Sciatic nerve (tissue), 2 donors: ENCODE data around the gene CORO6. TPM values are rescaled to one million over a fixed set of nuclear protein-coding genes. Genes with fewer than 3 reads are reported as not detected.
A peak's percentile ranks its signal among the peaks of the same experiment; 100 is the strongest.
"Not testable (repeated sequence)": the region's sequence is repeated elsewhere in the genome, so short reads cannot be mapped to it uniquely, and the experiment has no call there.

ENCODE experiments used
- ATAC-seq: fragments of 200-7000 bp; cut with Tn5 transposase; one replicate; pipeline ENCODE4 v1.9.1; 2020; ENCODE audit warnings: mild to moderate bottlenecking, moderate library complexity
- DNase-seq: peaks from one replicate; pipeline ENCODE4 v3.0.0-alpha.2; 2020; ENCODE audit warnings: low spot score
- intact Hi-C: fragments of 100-400 bp; cut with DNase I; formaldehyde crosslinking; loops from one replicate; pipeline ENCODE4 v1.14.2; 2022
- total RNA-seq: library from RNA; stranded (reverse); fragmentation: NEBNext Ultra II Directional; extraction: Animal tissue kit (Norgen Biotek cat#: 25700); gene quantifications from one replicate; pipeline ENCODE4 v1.2.1, GENCODE V29; 2021
- donor health status: DM: no; HTN: no; CAD: no.
- donor health status: DM: no; HTN: no; CAD: no.

The CORO6 gene
- total RNA-seq, result 21.5 TPM

- intact Hi-C loops, result no loop called here
- DNase-seq (peak; percentile 75), ATAC-seq (peak; percentile 80)
These were observed at the start of gene CORO6 for GRCh38 chr17:29622337-29623282. Gene CORO6, minus strand, starts transcription at chr17:29622912. Its CDS starts 1,491 bp downstream, at chr17:29621421.

DNA sequence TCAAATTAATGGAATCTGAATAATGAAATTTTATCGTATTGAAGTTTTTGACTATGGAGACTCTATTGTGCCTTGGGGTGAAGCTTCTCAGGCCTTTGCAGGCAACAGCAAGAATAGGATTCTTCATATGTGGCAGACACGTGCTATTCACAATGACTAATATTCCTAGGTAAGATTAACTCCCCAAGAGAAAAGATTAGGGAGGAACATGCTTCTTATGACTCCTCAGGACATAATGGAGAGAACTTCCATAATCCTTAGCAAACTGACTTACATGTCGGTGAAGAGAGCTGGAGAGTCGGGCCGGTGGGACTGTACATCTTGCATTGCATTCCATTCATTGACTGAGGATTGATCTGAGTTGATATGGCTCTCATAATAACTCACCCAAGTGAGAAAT is 48.9 kb upstream of the CORO6 start:
- intact Hi-C loops, result no loop called here
- ATAC-seq (no peak), DNase-seq (no peak)

DNA sequence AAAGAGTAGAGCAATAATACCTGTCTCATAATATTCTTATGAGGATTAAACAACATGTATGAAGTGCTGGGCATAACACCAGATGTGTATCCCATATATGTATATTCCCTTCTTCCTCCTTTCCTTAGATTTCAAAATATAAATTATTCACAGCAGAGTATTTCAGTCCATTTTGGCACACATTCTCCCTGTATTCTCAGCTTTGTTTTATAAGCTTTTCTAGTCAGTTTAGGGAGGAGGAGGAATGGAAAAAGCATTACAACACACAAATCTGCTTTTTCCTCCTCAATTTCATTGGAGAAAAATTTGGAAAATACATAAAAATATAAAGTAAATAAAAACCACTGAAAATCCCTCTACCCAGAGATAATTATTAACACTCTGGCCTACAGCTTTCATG is 46.6 kb upstream of the CORO6 start:
- ATAC-seq (no peak), DNase-seq (no peak)
- intact Hi-C loops, result no loop called here

GRCh38 chr17:29667969-29668368 is 45.3 kb upstream of the CORO6 start:
- intact Hi-C loops, result no loop called here
- DNase-seq (no peak), ATAC-seq (no peak)

DNA sequence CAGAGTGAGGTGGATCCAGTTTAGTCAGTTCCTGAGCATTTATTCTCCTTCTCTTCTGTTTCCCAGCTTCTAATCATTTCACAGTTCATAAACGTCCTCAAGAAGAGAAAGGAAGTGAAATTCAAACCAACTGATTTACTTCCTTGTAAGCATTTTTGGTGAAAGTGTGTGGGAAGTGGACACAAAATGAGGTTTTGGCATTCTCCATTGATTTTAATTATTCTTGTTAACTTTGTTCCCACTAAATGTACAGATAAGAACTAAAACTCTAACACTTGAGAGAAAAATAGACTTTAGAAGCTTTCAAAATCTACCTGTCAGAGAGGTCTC is 42.7 kb upstream of the CORO6 start:
- no peak for ATAC-seq
- intact Hi-C loops, result no loop called here
- DNase-seq, result no peak

DNA sequence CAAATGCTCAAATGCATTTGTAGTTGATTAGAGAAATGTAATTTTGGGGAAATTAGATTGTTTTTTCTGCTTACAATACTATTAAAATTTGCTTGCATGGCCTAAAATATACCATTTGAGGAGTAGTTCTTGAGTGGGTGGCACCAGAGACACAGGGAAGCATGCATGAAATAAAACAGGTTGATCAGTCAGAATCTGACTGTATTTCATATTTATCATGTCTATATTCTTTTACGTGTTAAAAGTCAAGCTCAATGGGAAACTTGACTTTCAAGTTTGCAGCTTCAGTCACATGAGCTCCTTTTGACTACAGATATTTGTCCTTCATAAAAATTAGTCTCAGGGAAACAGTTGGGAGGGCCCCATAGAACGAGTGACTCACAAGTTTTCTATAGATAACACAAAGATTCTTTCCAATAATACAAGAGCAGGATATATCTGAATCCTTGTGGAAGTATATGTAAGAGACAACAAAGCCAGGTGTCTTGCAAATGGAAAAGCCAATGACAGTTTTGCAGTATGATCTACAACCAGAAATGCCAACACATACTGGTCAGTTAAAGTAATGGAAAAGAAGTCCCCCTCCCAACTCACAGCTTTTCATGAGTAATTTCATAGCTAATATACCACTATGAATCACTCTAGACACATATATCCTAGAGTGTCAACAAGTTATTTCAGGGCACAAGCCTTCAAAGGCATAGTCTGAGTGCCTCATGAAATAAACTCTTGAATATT is 42.2 kb upstream of the CORO6 start:
- intact Hi-C loops, result no loop called here
- DNase-seq (no peak), ATAC-seq (no peak)

DNA sequence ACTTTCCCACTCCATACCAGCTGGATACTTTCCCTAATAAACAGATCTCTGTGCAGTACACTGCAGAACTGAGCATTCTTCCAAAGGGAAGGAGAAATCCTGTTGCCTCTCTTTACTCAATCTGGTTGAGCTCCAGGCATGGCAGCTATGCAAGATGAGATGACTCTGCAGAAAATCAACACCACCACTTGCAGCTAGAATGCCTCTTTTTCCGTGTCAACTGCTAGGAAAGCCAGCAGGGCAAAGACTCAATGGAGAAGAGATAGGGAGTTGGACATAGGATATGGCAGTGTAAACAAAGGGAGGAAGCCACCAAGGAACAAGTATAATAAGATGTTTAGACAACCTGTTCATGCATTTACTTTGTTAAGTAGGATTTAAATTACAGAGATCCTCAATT is 40.4 kb upstream of the CORO6 start:
- peak; percentile 30 for ATAC-seq
- intact Hi-C loops, result no loop called here

GRCh38 chr17:29661213-29661612 is 38.5 kb upstream of the CORO6 start:
- no peak for ATAC-seq
- DNase-seq, result no peak
- intact Hi-C loops, result no loop called here

More for the DNA sequence above, 40.4 kb upstream of the CORO6 start:
- no peak for DNase-seq

DNA sequence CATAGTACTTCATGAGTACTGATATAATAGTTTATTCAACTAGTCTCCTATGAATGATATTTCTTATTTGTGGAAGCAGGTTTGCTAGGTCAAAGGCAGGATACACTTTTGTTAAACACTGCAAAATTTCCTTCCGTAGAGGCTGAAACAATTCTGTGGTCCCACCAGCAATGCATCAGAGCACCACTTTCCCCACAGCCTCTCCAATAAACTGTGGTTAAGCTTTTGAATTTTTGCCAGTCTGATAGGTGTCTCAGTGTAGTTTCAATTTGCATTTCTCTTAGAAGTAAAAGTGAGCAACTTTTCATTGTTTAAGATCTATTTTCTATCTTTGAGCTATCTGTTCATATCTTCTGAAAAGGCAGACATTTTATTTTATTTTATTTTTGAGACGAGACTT is 36.4 kb upstream of the CORO6 start:
- intact Hi-C loops, result no loop called here

DNA sequence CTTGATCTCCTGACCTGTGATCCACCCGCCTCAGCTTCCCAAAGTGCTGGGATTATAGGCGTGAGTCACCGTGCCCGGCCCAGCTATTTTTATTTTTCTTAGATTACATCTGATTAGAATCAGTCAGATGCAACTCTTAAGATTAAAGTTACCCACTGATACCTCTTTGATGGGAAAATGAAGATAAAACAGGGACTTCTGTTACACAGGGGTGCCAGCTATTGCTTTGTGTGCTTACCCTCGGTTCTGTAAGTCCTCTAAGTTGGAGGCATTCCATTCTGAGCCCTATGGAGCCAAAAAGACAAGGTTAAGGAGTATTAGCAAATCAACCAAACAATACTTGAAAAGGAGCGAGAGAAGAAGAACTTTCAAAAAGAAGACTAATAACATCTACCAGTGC is 32.6 kb upstream of the CORO6 start:
- DNase-seq, result no peak
- intact Hi-C loops, result no loop called here
- ATAC-seq, result no peak

More for the DNA sequence above, 36.4 kb upstream of the CORO6 start:
- ATAC-seq (no peak), DNase-seq (no peak)

GRCh38 chr17:29653995-29654714 is 31.4 kb upstream of the CORO6 start:
- no peak for ATAC-seq
- intact Hi-C loops, result no loop called here
- no peak for DNase-seq

DNA sequence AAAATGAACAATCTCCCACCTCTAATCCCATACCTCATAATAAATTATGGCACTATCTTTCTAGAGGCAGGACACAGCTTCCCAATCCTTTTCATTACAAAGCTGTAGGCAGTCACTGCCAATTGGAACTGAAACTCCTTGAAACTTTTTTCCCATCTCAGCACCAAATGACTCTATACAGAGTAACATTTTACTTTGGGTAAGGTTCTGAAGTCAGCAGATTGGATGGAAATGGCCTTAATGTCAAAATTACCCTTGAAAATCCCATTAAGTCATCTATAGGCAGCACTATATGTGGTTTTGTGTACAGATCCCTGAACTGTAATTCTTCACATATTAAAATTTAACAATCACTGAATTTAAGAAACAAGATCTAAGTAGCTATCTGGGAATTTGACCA is 30.3 kb upstream of the CORO6 start:
- DNase-seq (no peak), ATAC-seq (no peak)
- intact Hi-C loops, result no loop called here

GRCh38 chr17:29651913-29652312 is 29.2 kb upstream of the CORO6 start:
- peak; percentile 84 for ATAC-seq
- intact Hi-C loops, result not testable (repeated sequence)

DNA sequence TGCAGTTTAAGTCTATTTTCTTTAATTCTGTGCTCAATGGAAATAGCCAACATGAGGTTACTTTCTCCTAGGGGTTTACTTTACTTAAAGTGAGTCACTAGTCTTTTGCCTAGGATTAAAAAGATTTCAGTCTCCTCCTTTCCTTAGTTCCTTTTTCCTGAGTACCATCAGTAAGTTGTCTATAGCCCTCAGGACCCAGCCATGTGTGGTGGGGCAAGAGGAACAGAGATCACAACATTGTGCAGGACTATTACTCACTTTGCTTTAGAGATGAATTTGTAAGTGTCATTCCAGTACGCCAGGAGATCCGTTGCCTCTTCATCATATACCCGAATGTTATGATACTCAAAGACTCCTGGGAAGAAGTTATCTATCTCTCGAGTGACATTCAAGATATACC is 27.7 kb upstream of the CORO6 start:
- intact Hi-C loops, result no loop called here
- no peak for ATAC-seq
- no peak for DNase-seq

More at GRCh38 chr17:29651913-29652312, 29.2 kb upstream of the CORO6 start:
- not testable (repeated sequence) for DNase-seq

DNA sequence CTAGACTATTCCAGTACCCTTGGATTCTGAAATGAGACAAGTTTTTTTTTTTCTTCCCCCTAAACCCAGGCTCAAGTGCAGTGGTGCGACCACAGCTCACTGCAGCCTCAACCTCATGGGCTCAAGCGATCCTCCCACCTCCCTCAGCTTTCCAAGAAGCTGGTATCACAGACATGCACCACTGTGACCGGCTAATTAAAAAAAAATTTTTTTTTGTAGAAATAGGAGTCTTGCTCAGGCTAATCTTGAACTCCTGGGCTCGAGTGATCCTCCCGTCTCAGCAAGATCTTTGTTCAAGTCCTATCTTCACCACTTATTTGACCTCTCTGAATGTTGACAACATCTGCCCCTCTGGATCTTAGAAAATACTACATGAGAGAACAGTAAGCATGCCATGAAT is 26.6 kb upstream of the CORO6 start:
- intact Hi-C loops, result loop anchor here (10.0 kb wide), 1 partner anchor 125 kb away; no protein-coding TSS in a partner anchor
- DNase-seq (no peak), ATAC-seq (no peak)

DNA sequence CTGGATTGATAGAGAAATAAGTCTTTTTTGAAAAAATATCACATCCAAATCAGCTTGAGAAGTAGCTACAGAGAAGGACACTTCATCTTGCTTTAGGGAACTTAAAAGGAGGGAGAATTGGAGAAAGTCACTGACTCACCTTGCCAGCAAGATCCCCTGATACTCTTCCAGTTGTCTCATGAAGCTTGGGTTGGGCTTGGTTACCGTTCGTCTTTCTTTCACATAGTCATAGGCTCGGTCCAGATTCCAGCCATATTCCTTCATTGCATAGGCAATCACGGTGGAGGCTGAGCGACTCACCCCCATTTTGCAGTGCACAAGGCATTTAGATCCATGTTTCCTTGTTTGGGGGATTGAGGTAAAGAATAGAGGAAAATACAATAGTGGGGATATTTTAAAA is 25.3 kb upstream of the CORO6 start:
- no peak for ATAC-seq
- intact Hi-C loops, result loop anchor here (10.0 kb wide), 1 partner anchor 127 kb away; no protein-coding TSS in a partner anchor

GRCh38 chr17:29645515-29646051 is 22.9 kb upstream of the CORO6 start:
- intact Hi-C loops, result loop anchor here (10.0 kb wide), 1 partner anchor 129 kb away; no protein-coding TSS in a partner anchor
- ATAC-seq, result peak; percentile 93

More for the DNA sequence above, 25.3 kb upstream of the CORO6 start:
- no peak for DNase-seq

GRCh38 chr17:29643817-29644160 is 21.1 kb upstream of the CORO6 start:
- intact Hi-C loops, result loop anchor here (10.0 kb wide), 1 partner anchor 131 kb away; no protein-coding TSS in a partner anchor
- ATAC-seq, result no peak

More at GRCh38 chr17:29645515-29646051, 22.9 kb upstream of the CORO6 start:
- peak; percentile 81 for DNase-seq

DNA sequence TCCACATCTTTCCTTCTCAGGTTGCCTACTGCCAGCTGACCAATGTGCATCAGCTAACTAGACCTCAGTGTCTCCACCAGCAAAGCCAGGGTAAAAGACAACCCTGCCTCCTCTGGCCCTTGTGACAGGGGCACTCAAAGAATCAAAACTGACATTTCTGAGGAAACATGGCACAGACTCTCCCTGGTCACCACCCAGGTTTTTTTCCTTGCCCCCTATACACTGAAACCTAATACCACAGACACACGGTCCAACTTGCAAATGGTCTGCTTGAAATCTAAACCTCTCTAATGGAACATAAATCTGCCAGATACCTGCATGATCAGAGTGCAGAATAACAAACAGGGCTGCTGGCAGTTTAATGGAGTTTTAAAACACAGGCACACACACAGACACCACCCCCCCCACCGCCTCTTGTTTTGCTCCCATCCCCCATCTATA is 19.5 kb upstream of the CORO6 start:
- intact Hi-C loops, result loop anchor here (10.0 kb wide), 1 partner anchor 133 kb away; no protein-coding TSS in a partner anchor
- DNase-seq (no peak), ATAC-seq (no peak)

More at GRCh38 chr17:29643817-29644160, 21.1 kb upstream of the CORO6 start:
- no peak for DNase-seq
